H7 (cell line): ENCODE data around the gene FAF2. TPM values are rescaled to one million over a fixed set of nuclear protein-coding genes. Genes with fewer than 3 reads are reported as not detected.
"Not testable (repeated sequence)": the region's sequence is repeated elsewhere in the genome, so short reads cannot be mapped to it uniquely, and the experiment has no call there.

Source experiments
- DNase-seq: peaks from one replicate; pipeline ENCODE4 v3.0.0; 2012
- H3K27me3 ChIP-seq: 2 replicates; pipeline ENCODE4 v1.6.0; 2011; ENCODE audit warnings: mild to moderate bottlenecking, low read length; ENCODE audit not compliant: control insufficient read depth, insufficient read depth
- H3K36me3 ChIP-seq: replicated peaks from 2 replicates; pipeline ENCODE4 v1.5.1; 2011; ENCODE audit warnings: low read length; ENCODE audit not compliant: control insufficient read depth, insufficient read depth
- H3K4me3 ChIP-seq: 2 replicates; pipeline ENCODE4 v1.5.1; 2011; ENCODE audit warnings: low read depth, mild to moderate bottlenecking, control low read depth, low read length, moderate library complexity; ENCODE audit not compliant: insufficient read depth
- total RNA-seq: library from RNA; depleted of rRNA; stranded (reverse); fragments of >200 nt; shearing (Covaris generic); gene quantifications from 2 replicates; pipeline ENCODE4 v1.2.3, GENCODE V29; 2014

The FAF2 gene
- total RNA-seq, 1 experiment from 2014 or later, result 37.6 TPM

DNA sequence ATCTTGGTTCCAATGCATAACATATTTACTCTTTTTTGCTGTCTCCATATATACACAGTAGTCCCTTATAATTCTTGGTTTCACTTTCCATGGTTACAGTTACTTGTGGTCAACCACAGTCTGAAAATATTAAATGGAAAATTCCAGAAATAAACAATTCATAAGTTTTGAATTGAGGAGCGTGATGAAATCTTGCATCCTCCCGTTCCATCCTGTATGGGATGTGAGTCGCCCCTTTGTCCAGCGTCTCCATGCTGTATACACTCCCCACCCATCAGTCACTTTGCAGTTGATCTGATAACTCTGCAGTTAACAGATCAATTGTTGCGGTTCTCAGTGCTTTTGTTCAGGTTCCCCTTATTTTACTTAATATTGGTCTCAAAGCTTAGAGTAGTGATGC is 11.5 kb upstream of the FAF2 start:
- DNase-seq, result no peak
- Histone ChIP-seq H3K4me3 (no peak overlapping the region), H3K36me3 (no peaks in the 10 kb centered on the region), H3K27me3 (no peaks in the 10 kb centered on the region)

GRCh38 chr5:176438959-176439757 is 9.0 kb upstream of the FAF2 start:
- DNase-seq, result no peak
- Histone ChIP-seq H3K4me3 (no peak overlapping the region), H3K27me3 (no peaks in the 10 kb centered on the region), H3K36me3 (no peaks in the 10 kb centered on the region)

- H3K27me3 ChIP-seq, result no peaks in the 10 kb centered on the region
- DNase-seq, result no peak
- H3K4me3 ChIP-seq, result no peak overlapping the region
These were observed 7.1 kb upstream of the FAF2 start for GRCh38 chr5:176440927-176441706.

DNA sequence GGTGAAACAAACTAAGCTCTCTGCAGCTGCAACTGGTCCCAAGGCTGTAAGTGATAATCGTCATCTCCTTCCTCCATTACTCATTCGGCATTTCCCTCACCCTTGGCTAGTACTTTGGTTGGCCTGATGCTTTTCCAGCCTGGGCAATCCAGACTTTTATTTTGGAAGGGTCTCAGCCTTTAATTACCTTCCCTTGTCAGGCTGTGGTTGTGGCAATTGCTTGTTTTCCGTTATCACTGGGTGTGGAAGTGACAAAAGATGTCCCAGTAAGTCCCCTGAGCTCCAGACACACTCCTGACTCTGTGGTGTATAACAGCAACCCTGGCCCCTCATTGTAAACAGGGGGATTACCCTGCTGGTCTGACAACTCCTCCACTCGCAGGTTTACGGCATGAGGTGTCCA is 6.3 kb upstream of the FAF2 start:
- Histone ChIP-seq H3K36me3 (no peaks in the 10 kb centered on the region), H3K27me3 (no peaks in the 10 kb centered on the region), H3K4me3 (0 out of 2 replicates have a peak overlapping the region, but pooled peaks have one; percentile 1)
- DNase-seq, result peak; percentile 31

More at GRCh38 chr5:176440927-176441706, 7.1 kb upstream of the FAF2 start:
- H3K36me3 ChIP-seq, result no peaks in the 10 kb centered on the region

GRCh38 chr5:176442911-176443310 is 5.3 kb upstream of the FAF2 start:
- not testable (repeated sequence) for H3K27me3 ChIP-seq, H3K36me3 ChIP-seq, DNase-seq, H3K4me3 ChIP-seq

GRCh38 chr5:176444742-176445141 is 3.4 kb upstream of the FAF2 start:
- DNase-seq, result no peak
- H3K36me3 ChIP-seq, result no peaks in the 10 kb centered on the region
- no peaks in the 10 kb centered on the region for H3K27me3 ChIP-seq
- no peak overlapping the region for H3K4me3 ChIP-seq

GRCh38 chr5:176446028-176446665 is 2.0 kb upstream of the FAF2 start:
- no peak for DNase-seq
- Histone ChIP-seq H3K4me3 (no peak overlapping the region), H3K36me3 (no peaks in the 10 kb centered on the region), H3K27me3 (no peaks in the 10 kb centered on the region)

DNA sequence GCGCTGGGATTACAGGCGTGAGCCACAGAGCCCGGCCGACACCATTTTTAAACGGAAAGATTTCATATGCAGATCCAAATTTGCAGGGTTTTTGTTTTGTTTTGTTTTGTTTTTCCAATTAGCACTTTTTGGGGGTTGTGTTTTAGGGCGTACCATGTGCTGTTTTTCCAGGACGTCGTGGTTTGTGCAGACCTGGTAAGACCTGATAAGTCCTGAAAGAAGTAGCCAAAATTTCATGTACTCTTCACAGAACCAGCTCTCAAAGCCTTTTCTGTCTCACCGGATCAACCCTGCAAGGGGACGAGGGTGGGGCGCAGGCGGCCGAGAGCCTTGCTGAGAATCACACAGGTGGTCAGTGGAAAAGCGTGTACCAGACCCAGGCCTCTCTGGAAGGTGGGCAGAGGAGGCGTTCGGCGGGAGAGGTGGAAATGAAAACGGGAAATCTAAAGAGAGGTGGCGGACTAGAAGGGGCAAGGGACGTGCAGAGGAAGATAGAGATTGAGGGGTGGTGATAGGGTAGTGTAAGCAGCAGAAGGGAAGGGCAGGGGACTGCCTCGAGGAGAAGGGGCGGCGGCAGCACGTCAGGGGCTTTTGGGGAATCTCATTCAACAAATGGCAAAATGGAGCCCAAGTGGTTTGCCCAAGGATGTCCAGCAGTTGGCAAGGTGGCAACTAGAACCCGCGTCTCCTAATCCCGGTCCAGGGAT is 1.1 kb upstream of the FAF2 start:
- Histone ChIP-seq H3K27me3 (no peaks in the 10 kb centered on the region), H3K4me3 (peak overlapping the region; percentile 81), H3K36me3 (no peaks in the 10 kb centered on the region)
- peak; percentile 49 for DNase-seq

DNA sequence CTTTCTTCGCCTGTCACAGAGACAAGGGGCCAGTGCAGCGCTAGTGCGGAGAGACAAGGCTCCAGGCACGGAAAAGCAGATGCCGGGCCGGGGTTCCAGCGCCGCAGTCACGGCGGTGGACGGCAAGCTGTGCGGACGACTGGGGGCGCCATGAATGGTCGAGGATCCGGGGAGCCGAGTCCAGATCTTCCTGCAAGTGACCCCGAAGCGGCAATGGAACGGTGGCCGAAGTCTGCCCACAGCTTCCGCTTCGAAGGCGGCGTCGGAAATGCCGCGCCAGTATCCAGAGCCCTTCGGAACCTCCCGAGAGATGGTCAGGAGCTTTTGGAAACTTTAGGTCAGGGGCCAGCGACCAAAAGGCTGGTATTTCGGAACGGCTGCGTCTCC is 601 bp upstream of the FAF2 start:
- Histone ChIP-seq H3K27me3 (no peaks in the 10 kb centered on the region), H3K4me3 (peak overlapping the region; percentile 81), H3K36me3 (no peaks in the 10 kb centered on the region)
- no peak for DNase-seq

DNA sequence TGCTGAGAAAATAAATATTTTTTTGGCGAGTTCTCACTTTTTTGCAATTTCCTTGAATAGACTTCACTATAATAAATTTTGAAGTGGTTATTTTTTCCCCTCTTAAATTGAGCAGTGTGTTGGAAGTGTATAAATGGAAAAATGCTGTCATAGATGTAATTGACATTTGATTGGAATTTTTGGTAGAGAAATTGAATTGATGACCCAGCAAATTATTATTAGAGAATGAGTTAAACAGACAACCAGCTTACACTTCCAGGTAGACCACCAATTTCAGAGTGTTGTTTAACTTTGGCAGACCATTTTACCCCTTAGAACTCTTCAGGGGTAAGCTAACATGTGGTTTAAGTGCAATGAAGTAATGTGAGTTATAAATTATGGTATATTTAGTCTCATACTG is 1.9 kb downstream of the FAF2 start:
- no peak for DNase-seq
- H3K27me3 ChIP-seq, result no peaks in the 10 kb centered on the region
- H3K4me3 ChIP-seq, result no peak overlapping the region
- H3K36me3 ChIP-seq, result peaks cover 2% of the 10 kb centered on the region

DNA sequence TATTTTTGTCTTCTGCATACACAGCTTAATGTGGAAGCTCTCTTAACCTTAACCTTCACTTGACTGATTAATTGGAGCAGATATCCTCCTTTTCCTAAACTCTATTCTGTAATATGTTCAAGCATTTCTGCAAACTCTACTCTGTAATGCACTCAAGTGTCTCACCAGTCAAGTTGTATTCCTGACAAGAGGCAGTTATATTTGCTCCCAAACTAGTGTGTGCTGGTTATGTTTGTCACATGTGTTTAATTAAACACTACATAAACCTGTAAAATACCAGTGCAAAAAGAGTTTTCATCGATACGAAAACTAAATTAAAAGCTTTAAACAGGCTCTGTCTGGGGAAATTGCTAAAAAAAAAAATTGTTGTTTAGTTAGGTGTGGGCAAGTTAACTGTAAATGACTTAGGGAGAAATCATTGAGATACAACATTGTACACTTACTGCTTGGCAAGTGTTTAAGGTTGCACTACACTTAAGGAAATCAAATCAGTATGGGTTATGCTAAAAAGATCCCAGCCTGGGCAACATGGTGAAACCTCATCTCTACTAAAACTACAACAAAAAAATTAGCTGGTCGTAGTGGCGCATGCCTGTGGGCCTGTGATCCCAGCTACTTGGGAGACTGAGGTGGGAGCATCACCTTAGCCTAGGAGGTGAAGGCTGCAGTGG is 6.7 kb downstream of the FAF2 start:
- Histone ChIP-seq H3K36me3 (peaks cover 2% of the 10 kb centered on the region), H3K27me3 (no peaks in the 10 kb centered on the region), H3K4me3 (no peak overlapping the region)
- DNase-seq, result no peak

GRCh38 chr5:176458904-176459561 is 10.8 kb downstream of the FAF2 start:
- no peak for DNase-seq
- no peaks in the 10 kb centered on the region for H3K36me3 ChIP-seq
- H3K4me3 ChIP-seq, result no peak overlapping the region
- H3K27me3 ChIP-seq, result no peaks in the 10 kb centered on the region

DNA sequence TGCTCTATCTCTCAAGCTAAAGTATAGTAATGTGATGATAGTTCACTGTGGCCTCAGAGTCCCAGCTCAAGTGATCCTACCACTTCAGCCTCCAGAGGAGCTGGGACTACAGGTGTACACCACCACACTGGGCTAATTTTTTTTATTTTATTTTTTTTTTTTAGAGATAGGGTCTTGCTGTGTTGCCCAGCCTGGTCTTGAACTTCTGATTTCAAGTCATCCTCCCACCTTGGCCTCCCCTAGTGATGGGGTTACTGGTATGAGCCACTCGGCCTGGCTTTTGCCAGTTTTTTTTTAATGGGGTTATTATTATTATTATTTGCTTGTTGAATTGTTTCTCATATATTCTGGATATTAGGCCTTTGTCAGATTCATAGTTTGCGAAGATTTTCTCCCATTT is 13.2 kb downstream of the FAF2 start:
- Histone ChIP-seq H3K36me3 (no peaks in the 10 kb centered on the region), H3K4me3 (no peak overlapping the region), H3K27me3 (no peaks in the 10 kb centered on the region)
- no peak for DNase-seq
